Neural crest cell (in vitro differentiated cells): Measurements from ENCODE around the gene C13orf42. TPM values are rescaled to one million over a fixed set of nuclear protein-coding genes. Genes with fewer than 3 reads are reported as not detected.

Experiments
- DNase-seq: peaks from one replicate; pipeline ENCODE4 v3.0.0; 2021; ENCODE audit warnings: low read depth, mixed read lengths, low spot score
- H3K27ac Mint-ChIP-seq: one replicate; pipeline ENCODE4 v1.8.0; 2021; ENCODE audit warnings: mild to moderate bottlenecking, mixed read lengths; ENCODE audit not compliant: unreplicated experiment
- H3K27me3 Mint-ChIP-seq: 2 replicates; pipeline ENCODE4 v1.8.0; 2021; ENCODE audit warnings: low read depth, mild to moderate bottlenecking, mixed read lengths
- H3K36me3 Mint-ChIP-seq: 2 replicates; pipeline ENCODE4 v1.8.0; 2021; ENCODE audit warnings: low read depth, mild to moderate bottlenecking, mixed read lengths
- H3K4me1 Mint-ChIP-seq: 2 replicates; pipeline ENCODE4 v1.8.0; 2021; ENCODE audit warnings: mixed read lengths
- H3K4me3 Mint-ChIP-seq: one replicate; pipeline ENCODE4 v1.8.0; 2021; ENCODE audit warnings: mild to moderate bottlenecking, mixed read lengths
- H3K9me3 Mint-ChIP-seq: 2 replicates; pipeline ENCODE4 v1.8.0; 2021; ENCODE audit warnings: mixed read lengths
- total RNA-seq: library from RNA; stranded (reverse); gene quantifications from 2 replicates; pipeline ENCODE4 v1.2.1, GENCODE V29; 2021
- TF ChIP-seq, protein P1 (sequence below): fragments of 200-600 bp; sonication (generic); conservative IDR thresholded peaks from 2 replicates; pipeline ENCODE4 v1.5.0; 2021; ENCODE audit warnings: antibody characterized with exemption, mild to moderate bottlenecking

The C13orf42 gene
- total RNA-seq, 1 donor from 2014 or later: not detected

DNA sequence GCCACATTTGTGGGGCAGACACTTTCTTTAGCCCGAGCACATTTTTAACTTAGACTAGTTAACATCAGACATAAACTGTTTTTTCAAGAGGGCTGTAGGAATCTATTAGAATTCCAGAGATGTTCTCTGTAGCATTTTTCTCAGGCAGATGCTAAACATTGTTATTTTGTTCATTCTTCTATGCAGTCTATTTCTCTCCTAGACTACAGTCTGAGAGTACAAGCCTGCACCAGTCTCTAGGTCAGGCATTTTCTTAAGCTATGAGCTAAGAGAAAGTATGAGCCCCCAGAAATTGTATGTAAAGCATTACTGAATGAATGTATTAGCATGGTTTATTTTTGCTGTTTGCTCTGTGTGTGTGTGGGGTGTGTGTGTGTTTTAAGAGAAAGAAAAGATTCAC is 923 bp upstream of the C13orf42 start:
- no peaks in the 10 kb centered on the region for H3K4me1 Mint-ChIP-seq
- no peak overlapping the region for H3K27ac Mint-ChIP-seq
- peaks cover 4% of the 10 kb centered on the region for H3K27me3 Mint-ChIP-seq
- DNase-seq: no peak
- H3K9me3 Mint-ChIP-seq: peaks cover 3% of the 10 kb centered on the region
- TF ChIP-seq, protein P1, sequence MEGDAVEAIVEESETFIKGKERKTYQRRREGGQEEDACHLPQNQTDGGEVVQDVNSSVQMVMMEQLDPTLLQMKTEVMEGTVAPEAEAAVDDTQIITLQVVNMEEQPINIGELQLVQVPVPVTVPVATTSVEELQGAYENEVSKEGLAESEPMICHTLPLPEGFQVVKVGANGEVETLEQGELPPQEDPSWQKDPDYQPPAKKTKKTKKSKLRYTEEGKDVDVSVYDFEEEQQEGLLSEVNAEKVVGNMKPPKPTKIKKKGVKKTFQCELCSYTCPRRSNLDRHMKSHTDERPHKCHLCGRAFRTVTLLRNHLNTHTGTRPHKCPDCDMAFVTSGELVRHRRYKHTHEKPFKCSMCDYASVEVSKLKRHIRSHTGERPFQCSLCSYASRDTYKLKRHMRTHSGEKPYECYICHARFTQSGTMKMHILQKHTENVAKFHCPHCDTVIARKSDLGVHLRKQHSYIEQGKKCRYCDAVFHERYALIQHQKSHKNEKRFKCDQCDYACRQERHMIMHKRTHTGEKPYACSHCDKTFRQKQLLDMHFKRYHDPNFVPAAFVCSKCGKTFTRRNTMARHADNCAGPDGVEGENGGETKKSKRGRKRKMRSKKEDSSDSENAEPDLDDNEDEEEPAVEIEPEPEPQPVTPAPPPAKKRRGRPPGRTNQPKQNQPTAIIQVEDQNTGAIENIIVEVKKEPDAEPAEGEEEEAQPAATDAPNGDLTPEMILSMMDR: no peak
- H3K36me3 Mint-ChIP-seq: no peaks in the 10 kb centered on the region
- no peak overlapping the region for H3K4me3 Mint-ChIP-seq

DNA sequence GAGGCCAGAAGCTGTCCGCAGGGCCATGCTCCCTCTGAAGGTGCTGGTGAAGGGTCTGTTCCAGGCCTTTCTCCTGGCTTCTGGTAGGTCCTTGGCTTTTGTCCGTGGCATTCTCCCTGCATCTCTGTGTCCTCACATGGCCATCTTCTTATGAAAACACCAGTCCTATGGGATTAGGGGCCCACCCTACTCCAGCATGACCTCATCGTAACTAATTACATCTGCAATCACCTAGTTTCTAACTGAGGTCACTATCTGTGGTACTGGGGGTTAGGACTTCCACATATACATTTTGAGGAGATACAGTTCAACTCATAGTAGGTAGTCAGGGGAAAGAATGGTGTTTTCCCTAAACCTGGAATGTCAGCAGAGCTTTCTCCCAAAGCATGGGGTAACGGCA is 3.1 kb downstream of the C13orf42 start:
- Mint-ChIP-seq H3K9me3 (no peaks in the 10 kb centered on the region), H3K4me1 (no peaks in the 10 kb centered on the region), H3K4me3 (no peak overlapping the region), H3K27ac (no peak overlapping the region), H3K36me3 (no peaks in the 10 kb centered on the region), H3K27me3 (peaks cover 2% of the 10 kb centered on the region)
- DNase-seq: no peak
- TF ChIP-seq, protein P1: no peak

DNA sequence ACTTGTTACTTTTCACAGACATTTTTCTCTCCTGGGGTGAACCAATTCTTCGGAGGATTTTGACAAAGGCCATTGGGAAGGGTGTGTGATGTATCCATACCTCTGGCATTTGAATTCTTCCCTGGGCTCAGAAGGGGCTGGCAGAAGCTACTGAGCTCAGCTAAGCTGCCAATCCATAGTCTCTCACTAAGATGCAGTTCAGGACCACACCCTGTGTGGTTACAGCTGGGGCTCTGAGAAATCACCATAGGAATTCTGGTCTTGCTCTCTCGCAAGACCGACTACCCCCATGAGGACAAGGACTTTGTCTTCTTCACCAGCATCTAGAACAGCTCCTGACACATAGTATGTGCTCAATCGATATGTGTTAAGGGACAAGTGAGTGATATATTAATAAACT is 6.0 kb downstream of the C13orf42 start:
- Mint-ChIP-seq H3K9me3 (no peaks in the 10 kb centered on the region), H3K36me3 (no peaks in the 10 kb centered on the region), H3K27ac (no peak overlapping the region), H3K4me1 (no peaks in the 10 kb centered on the region), H3K4me3 (no peak overlapping the region), H3K27me3 (peaks cover 2% of the 10 kb centered on the region)
- no peak for DNase-seq
- TF ChIP-seq, protein P1: no peak

DNA sequence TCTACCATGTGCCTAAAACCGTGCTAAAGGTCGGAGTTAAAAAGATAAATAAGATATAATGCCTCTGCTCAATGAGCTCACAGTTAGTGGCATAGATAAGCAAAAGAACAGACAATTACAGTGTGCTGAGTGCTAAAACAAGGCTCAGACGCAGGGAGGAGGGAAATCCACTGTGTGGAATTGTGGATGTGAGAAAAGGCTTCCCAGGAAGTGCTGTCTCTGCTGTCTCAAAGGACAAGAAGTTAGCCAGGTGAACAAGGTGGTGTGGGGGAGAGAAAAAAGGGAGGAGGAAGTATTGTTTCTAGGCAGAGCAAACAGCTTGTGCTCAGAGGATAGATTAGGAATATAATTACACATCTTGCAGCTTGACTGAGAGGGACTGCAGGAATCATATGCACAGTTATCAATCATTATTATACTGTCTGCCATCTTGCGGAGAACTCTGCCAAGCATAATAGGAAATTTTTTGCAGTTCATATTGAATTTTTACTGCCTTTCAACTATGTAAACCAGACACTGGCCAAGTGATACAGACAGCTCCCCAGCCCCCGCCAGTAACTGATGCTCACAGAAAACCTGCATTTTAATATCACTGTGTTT is 9.3 kb downstream of the C13orf42 start:
- Mint-ChIP-seq H3K9me3 (no peaks in the 10 kb centered on the region), H3K27ac (no peak overlapping the region), H3K36me3 (no peaks in the 10 kb centered on the region), H3K27me3 (peaks cover 2% of the 10 kb centered on the region), H3K4me1 (peaks cover 17% of the 10 kb centered on the region), H3K4me3 (no peak overlapping the region)
- no peak for DNase-seq
- TF ChIP-seq, protein P1: no peak

DNA sequence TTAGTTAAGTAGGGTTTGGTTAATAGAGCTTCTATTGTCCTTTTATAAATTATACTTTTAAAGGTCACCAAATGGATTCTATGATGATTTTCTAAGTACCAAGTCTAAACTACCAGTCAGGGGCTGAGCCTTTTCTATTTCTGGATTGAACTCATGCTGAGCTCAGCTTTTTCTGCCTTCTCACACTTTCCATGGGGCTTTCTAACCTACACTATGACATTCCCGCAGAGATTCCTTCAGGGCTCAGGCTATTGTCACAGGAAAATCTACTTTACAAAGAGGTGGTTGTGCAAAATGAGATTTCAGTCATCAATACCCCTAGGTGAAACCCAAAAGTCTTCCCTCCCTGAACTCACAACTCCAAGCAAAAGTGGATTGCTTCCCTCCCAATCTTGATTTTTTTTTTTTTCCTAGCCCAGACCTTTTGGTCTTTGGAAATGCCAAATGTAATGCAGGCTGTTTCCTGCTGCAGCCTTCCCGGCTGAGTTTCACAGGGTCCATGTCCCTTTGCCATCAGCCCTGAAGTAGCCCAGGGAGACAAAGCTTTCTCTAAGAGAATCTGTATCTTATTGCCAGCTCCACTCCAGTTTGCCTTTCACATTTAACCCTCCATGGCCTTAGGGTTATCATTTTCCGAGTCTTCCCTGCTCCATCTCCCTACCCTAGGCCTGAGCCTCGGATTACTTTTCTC is 13.6 kb downstream of the C13orf42 start:
- TF ChIP-seq, protein P1: no peak
- Mint-ChIP-seq H3K27ac (no peak overlapping the region), H3K4me1 (peaks cover 20% of the 10 kb centered on the region), H3K36me3 (no peaks in the 10 kb centered on the region), H3K4me3 (no peak overlapping the region), H3K27me3 (no peaks in the 10 kb centered on the region), H3K9me3 (peaks cover 4% of the 10 kb centered on the region)
- DNase-seq: no peak
